GM19193 (cell line): ENCODE measurements around the gene SIRT3.

Source experiments
- POLR2A ChIP-seq: IDR thresholded peaks from 4 replicates; pipeline ENCODE4 v1.6.1; 2011; ENCODE audit not compliant: insufficient read depth, insufficient read length; ENCODE audit errors: extremely low read depth

SIRT3 gene

GRCh38 chr11:206002-206384 lies 30.1 kb downstream of the SIRT3 start:
- no peak for TF ChIP-seq POLR2A

DNA sequence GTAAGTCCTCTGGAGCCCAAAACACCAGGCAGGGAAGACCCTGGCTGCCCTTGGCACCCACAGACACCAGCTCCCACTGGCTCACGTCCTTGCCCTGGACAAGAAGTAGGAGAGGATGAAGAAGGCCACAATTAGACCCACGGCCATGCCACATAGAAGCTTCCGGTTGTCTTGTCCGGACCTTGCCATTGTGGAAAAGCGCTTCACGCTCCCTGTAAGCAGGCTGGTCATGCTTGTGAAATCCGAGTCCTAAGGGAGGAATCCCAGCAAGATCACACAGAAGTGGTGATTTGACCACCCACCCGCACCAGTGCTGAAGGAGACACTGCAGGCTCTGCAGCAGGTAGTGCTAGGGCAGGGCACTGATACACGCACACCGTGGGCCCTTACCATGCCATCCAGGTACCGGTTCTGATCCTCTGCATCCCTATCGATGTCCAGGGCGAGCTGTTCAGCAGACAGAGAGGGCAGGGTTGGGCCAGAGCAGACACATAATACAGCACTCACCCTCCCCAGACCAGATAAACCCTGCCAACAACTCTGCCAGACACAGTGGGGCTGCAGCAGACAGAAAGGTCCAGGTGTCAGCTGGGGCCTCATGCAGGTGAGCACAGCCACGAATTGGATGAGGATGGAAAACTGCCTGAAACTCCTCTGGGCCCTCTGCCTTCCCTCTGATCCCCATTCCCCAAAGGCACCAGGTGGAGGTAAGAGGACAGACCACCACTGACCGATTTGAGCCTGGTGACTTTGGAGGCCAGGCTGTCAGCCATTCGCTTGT lies 30.7 kb downstream of the SIRT3 start:
- no peak for TF ChIP-seq POLR2A

DNA sequence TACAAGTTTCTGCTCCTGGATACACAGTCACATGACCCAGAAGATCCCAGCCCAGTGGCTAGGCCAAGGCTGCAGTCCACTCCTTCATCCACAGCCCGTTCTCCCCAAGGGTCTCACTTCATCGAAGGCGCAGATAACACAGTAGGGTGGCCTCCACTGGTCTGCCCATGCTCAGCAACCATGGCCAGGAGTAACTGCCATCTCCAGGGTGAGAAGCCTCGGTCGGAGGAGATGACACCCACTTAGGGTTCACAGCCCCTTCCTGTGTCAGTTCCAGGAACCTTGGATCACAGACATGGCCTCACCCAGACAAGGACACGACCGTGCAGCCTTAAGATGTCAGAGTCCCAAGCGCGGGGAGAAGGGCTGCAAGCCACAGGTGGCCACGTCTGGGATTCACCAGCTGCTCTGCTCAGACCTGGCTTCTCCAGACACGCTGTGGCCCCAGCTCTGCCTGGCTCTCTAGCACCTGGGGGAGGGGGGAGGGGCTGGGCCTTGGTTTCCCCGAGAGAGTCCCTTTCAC lies 31.5 kb downstream of the SIRT3 start:
- no peak for TF ChIP-seq POLR2A

DNA sequence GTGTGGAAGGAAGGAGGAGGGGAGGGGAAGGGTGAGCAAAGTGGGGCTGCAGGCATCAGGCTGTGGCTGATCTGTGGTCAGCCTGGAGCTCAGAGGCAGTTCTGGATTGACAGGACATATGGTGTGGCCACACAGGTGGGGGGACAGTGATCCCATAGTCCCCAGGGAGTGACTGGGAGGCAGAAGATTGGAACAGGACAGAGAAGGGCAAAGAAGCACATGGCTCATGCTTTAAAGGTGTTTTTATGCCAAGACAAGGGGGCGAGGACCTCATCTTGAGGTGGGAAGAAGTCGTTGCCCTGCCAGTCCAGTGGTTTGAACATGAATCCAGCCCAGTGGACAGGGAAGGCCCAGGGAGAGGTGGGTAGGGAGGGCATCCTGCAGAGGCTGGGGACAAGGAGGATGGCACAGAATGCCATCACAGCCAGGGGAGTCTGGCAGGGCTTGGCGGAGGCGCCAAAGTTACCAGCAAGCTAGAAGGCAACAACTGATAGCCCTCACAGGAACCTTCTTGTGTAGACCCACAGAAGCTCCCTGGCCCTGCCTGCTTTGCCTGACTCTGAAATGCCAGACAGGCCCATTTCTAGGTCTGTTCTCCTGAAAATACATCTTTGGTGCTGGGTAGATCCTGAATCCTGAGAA lies 32.1 kb downstream of the SIRT3 start:
- TF ChIP-seq POLR2A: no peak

- no peak for TF ChIP-seq POLR2A
Measured at GRCh38 chr11:203056-203944, 32.8 kb downstream of the SIRT3 start.

DNA sequence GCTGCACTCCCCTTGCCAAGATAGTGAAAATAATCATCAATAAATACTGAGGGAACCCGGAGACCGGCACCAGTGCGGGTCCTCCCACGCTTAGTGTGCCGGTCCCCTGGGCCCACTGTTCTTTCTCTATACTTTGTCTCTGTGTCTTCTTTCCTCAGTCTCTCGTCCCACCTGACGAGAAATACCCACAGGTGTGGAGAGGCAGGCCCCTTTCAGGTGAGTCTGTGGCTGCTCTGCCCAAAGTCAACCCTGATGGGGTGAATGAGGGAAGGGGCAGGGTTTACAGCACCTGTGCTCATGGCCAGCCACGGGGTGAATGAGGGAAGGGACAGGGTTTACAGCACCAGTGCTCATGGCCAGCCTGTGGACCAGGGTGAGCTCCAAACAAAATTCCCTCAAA lies 33.7 kb downstream of the SIRT3 start:
- no peak for TF ChIP-seq POLR2A

GRCh38 chr11:201966-202365 lies 34.2 kb downstream of the SIRT3 start:
- TF ChIP-seq POLR2A: no peak

DNA sequence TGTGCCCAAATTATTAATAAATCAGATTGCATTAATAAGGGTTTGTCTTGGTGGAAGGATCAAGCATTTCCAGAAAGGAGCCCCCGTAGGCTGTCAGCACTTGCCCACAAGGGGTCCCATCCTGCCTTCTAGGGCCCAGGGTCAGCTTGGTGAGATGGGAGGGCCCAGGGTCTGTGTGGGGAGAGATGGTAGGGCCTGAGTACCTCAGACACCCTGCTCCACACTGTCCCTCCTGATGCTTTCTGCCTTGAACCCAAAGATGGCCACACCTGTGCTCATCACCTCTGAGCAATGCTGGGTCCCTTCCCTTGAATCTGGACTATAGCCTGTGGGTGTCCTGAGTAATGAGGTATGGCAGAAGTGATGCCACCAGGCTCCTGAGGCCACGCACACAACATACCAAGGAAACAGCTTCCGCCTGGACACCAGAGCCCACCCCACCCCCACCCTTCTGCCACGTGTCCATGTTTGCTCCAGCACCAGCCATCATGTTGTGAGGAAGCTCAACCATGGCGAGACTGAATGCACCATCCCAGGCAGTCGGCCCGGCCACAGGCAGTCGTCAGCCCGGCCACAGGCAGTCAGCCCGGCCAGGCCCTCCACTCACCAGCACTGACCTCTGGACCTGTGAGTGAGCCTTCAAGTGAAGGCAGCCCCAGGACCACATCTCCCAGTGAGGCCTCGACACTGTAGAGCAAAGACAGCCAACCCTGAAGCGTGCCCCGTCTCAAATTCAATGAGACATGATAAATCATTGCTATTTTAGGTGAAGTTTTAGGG lies 35.7 kb downstream of the SIRT3 start:
- TF ChIP-seq POLR2A: peak; percentile 14

DNA sequence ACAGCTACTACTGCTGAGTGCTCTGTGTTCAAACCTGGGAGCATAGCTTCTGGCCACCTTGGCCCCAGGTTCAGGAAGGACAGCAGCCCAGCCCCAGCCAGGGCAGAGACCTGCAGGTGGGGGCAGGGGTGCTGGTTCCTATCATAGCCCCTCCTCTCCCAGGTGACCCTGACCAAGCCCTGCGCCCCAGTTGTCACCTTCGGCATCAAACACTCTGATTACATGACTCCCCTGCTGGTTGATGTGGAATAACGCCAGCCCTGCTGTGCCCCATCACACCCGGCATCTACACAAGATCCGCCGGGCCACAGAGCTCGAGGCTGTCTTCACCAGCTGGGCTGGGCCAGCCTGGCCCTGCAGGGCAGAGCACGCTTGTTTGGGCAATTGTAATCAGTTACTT lies 36.4 kb downstream of the SIRT3 start:
- no peak for TF ChIP-seq POLR2A

DNA sequence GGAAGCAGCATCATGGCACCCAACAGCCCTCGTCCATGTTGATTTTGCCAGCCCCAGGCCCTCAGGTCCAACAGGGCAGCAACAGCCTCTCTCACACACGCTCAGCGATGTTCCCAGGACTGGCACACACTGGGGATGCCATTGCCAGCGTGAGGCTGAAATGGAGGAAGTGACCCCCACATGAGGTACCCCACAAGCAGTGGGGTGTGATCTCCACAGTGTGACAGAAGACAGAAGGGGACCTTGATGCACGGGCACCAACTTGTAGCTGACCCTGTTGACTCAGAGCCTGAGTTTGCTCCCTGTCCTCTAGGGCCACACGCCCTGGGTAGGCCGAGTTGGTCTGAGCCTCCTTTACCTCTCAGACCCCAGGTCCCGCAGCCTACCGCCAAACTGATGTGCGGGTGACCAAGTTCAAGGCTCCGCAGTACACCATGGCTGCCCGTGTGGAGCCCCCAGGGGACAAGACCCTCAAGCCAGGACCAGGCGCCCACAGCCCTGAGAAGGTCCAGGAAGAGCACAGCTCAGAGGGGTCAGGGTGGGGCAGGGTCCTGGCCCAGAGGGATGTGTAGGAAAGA lies 37.0 kb downstream of the SIRT3 start:
- no peak for TF ChIP-seq POLR2A

GRCh38 chr11:198236-198806 lies 37.8 kb downstream of the SIRT3 start:
- no peak for TF ChIP-seq POLR2A

DNA sequence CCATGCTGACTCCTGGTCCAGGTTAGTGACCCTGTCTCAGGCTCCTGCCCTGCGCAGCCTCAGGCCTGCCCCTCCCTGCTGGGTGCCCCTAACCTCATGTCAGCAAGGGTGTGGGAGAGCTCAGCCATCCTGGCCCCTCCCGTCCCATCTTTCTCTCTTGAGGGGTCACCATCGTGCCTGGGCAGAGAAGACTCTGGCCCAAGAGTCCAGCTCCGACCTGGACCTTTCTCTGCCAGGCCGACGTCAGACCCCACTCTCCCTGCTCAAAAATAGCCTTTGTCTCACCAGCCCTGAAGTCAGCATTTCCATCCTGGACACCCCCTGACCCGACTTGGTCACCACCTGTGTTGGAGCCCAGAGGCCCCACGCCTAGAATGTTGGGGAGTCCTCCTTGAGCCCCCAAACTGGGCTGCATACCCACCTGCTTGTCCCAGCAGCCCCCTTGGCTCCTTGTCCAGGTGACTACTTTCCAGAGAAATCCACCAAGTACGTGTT lies 38.4 kb downstream of the SIRT3 start:
- no peak for TF ChIP-seq POLR2A
